ENCODE measurements around the gene ACTG1.

- TF ChIP-seq CTCF (IDR thresholded peaks at IDR 0.05), result peak; percentile 97 to 99 (median 98)
- TF ChIP-seq POLR2A (IDR thresholded peaks at IDR 0.05), result no peak
Observed at GRCh38 chr17:81484195-81484979, 28.2 kb downstream of the ACTG1 start.

Measured in testis (tissue), 2 donors.